Ureter (tissue), 1 donor: ENCODE measurements around the gene SIGLEC8. TPM values are rescaled to one million over a fixed set of nuclear protein-coding genes. Genes with fewer than 3 reads are reported as not detected.
"Not testable (repeated sequence)": the region's sequence is repeated elsewhere in the genome, so short reads cannot be mapped to it uniquely, and the experiment has no call there.

Experiments used
- DNase-seq: peaks from one replicate; pipeline ENCODE4 v3.0.0-alpha.2; 2020; ENCODE audit warnings: low spot score
- total RNA-seq: library from RNA; stranded (reverse); gene quantifications from one replicate; pipeline ENCODE4 v1.2.4, GENCODE V29; 2023
- donor health status: DM: yes; HTN: yes; CAD: no.

SIGLEC8 gene
- total RNA-seq, 1 donor from 2014 or later = 6.3 TPM

DNA sequence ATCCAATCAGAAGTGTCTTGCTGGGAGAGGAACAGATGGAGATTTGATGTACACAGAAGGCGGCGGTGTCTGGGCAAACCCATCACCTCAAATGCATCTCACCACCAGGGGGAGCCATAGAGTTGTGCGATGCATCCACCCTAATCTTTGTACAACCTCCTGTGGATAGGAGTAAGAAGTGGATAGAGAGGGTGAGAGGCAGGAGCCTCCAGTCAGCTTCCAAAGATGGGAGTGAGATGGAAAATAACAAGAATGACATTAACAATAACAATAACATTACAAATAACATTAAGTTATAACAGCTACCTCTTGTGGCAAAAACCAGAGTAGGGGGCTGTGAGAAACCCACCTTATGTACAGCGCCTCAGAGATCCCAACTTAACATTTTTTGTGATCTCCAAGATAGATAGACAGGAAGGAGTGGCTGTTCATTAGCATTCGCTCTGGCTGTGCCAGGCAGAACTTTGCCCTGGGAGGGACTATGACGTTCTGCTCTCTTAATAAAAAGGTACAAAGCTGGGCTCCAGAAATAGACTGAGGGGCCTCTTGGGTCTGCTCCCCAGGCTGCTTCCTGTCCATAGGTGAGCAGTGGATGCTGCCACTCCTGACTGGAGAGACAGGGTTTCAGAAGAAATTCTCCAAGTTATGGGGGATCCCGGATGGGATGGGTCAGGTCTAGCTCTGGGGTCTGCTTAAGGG is 14.9 kb upstream of the SIGLEC8 start:
- DNase-seq = peak; percentile 84

DNA sequence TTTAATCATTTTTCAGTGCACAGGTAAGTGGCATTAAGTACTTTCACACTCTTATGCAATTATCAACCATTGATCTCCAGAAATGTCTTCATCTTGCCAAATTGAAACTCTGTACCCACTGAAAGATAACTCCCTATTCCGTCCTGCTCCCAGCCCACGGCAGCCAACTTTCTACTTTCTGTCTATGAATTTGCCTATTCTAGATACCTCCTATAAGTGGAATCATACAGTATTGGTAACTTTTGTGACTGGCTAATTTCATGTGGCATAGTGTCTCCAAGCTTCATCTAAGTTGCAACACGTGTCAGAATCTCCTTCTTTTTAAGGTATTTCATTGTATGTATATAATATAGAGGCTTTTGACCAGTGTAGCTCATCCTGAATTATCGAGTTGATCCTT is 14.4 kb upstream of the SIGLEC8 start:
- no peak for DNase-seq

DNA sequence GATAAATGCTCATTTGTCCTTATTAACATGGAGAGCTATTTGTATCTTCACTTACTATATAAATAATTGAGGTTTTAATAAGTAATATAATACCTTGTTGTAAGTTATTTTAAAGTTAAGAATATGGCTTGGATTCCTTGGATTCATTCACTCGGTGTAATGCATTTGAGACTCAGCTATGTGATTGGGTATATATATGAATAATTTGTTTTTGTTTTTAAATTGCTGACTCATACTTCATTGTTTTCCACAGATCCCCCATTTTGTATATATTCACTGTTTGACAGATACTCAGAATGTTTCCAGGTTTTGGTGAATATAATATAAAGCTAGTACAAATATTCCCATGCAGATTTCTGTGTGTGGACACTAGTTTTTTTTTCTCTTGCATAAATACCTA is 13.3 kb upstream of the SIGLEC8 start:
- no peak for DNase-seq

DNA sequence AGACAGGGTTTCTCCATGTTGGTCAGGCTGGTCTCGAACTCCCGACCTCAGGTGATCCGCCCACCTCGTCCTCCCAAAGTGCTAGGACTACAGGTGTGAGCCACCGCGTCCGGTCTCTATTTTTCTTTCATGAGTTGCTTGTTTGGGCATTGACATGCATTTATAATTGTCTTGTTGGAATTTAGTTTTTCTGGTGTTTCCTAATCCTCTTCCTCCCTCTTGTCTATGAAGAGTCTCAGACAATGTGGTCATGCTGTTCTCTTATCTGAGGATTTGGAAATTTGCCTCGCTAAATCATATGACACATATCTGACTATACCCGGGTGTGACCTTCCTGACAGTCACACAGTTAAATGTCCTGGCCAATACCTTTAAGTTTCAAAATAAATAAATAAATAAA is 12.7 kb upstream of the SIGLEC8 start:
- no peak for DNase-seq

DNA sequence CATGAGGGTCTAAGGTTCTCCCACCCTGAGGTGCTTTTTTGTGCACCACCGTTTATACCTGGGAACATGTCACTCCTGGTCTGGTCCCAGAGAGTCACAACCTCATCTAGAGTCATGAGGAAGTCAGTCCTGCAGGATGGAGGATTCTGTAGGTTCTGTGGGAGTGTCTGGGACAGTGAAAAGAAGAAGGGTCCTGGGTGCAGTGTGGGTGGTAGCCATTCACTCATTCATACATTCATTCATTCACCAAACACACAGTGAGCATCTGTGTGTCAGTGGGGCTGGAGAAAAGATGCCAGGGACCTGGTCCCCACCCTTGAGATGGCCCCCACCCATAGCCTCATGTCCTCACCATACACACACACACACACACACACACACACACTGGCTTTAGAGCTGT is 11.4 kb upstream of the SIGLEC8 start:
- DNase-seq = no peak

DNA sequence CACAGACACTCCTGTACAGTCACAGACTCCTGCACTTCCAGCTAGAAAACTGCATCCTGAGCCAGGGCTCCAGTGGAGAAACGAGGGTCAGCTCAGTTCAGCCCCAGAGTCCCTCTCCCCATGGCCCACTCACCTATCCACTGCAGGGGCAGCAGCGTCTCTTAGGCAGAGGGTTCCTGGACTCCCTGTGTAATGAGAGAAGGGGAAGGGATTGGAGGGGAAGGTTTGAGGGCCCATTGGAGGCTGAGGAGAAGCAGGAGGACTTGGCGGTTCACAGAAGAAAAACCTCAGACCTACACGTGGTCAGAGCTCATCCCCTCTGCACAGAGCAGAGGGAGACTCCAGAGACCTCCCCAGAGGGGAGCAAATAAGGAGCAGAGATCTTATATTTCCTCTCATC is 10.9 kb upstream of the SIGLEC8 start:
- no peak for DNase-seq

DNA sequence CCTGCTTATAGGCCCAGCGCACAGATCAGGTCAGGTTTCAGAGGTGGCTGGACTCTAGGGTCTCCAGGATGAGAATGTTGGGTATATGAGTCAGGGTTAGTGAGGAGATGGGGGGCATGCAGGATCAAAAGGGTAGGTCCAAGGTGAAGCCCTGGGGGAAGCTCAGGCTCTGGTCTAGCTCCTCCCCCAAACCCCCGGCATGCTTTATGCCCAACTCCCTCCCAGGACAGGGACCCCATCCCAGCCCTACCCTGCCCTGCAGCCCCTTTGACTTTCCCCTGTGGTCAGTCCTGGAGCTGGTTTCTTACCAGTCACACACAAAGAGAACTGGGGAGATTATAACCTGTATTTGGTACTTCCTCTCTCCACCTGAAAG is 10.3 kb upstream of the SIGLEC8 start:
- no peak for DNase-seq

DNA sequence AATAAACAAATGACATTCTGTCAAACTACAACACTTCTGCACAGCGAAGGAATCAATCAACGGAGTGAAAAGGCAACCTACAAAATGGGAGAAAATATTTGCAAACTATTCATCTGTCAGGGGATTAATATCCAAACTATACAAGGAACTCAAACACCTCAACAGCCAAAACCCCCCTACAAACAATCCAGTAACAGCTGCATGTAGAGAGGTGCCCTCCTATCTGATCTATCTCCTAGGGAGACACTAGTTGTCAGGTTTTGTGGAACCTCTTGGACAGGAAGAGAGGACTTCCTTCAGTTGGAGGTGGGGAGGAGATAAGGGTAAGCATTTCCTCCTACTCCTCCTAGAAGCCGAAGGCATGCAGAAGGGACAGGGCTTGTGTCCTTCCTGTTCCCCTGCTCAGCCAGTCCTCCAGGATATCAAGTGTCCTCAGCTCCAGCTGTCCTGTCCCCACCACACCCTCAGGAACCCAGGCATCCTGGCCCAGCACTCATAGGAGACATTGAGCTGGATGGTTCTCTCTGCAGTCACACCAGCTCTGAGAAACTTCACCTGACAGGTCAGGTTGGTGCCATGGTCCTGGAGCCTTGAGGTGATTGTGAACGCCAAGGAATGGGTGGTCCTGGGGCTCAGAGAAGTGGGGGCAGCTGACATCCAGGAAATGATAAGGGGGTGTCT is 9.8 kb upstream of the SIGLEC8 start:
- DNase-seq = no peak

DNA sequence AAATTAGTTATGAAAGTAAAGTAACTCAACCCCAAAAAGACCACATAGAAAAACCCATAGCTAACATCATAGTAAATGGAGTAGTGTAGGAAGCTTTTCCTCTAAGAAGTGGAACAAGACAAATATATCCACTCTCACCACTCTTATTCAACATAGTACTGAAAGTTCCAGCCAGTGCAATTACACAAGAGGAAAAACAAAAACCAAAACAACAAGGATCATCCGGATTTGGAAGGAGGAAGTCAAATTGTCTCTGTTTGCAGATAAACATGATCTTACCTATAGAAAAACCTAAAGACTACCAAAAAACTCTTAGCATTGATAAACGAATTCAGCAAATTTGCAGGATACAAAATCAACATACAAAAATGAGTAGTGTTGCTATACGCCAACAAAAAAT is 8.5 kb upstream of the SIGLEC8 start:
- no peak for DNase-seq

DNA sequence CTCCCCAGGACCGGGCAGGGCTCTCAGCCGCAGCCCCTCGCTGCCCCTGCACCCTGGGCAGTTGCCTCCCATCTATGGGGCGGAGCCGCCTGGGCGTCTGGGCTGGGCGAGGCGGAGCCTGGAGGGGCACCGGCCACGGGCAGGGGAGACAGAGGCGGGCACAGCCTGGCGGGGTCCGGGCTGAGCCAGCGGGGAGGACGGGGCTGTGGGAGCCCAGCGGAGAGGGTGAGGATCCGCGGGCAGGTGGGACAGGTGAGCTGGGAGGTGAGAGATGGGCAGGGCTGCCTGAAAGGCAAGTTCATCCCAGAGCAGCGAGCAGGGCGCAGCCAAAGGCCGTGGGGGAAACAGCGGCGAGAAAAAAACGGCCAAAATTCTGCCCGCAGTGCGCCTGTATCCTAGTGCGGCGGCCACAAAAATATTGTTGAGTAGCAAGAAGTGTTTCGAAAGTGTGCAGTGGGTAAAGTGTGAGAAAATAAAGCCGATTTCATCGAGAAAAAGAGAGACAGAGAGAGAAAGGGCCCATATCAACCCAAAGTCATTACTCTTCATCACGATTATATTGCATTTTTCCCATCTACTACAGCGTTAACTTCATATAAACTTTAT is 5.8 kb upstream of the SIGLEC8 start:
- DNase-seq = not testable (repeated sequence)

DNA sequence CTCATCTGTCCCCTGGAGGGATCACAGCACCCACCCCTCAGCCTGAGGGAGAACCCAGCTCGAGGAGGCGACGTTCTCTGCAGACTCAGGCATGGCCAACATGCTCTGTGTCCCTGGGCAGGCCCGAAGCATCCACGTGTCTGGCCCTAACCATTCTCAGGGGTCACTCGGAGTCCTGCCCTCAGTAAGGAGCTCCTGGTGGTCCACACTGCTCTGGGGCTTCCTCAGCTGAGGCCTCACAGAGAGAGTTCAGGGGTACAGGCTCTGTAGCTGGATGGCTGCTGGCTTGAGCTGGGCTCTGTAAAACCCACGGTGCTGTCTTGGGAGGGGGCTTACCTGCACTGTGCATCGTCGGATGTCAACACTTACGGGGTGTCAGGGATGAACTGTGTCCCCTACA is 4.4 kb upstream of the SIGLEC8 start:
- no peak for DNase-seq

DNA sequence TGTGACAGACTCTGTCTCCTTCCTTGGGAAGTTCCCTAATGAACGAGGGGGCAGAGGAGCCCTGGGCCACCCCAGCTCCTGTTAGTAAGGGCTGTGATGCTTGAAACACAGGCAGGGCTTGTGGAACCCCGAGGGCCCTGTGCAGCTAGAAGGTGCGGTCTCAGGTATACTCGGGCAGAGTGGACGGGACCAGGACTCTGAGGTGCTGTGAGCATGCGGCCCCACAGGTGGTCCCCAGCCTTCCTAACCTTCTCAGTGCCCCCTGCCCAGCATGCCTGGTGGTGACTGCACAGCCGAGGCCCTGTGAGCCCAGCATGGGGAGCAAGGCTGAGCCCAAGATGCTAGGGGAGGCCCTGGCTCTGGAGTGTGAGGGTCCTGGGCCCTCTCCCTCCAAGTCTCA is 4.0 kb upstream of the SIGLEC8 start:
- no peak for DNase-seq

DNA sequence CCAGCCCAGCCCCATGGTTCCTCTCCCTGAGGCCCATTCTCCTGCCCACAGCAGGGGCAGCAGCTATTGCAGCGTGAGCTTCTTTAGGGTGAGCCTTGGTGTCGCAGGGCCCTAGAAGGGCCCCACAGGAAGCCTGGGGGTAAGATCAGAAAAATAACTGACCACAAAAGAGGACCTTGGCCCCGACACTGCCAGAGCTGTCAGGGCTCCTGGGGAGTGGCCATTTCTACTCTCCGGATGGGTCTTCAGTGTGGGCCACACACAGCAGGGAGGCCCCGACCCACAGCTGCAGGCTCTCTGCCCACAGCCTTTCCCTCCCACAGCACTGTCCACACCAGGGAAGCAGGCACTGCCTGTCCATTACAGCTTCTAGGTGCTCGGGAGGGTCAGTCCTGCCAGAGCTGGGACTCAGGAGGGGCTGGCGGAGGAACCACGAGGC is 3.5 kb upstream of the SIGLEC8 start:
- no peak for DNase-seq

DNA sequence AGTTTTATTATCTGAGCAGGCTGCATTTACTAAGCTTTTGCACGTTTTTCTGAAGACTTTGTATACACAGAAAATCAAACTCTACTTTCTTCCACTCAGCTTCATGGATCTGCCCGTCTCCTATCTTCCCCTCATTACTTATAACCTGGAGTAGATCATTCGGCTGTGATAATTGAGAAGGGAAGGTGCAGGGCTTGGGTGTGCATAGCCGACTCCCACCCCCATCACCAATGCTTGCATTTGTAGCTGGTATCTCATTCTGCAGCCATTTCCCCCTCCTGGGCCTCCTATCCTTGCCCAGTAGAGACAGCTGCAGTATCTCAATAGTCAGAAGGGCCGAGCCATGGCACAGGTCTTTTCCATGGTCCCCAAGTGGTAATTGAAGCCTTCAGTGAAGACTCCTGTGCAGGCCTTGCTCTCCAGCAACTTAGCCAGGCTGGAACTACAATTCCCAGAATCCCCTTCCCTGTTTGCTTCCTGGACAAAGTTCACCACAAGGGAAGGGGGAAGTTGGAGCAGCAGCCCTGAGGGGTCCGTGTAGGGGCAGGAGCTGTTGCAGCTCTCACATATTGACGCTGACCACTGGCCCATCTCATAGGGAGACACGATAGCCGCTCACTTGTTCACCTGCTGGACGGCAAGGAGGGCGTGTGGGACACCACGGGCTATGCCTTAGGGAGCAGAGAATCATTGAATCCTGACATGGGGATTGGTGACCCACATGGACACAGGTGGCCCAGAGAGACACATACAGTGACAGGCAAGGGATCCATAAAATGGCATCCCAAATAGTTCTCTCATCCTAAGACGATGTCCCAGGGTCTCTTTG is 2.1 kb upstream of the SIGLEC8 start:
- DNase-seq = peak; percentile 38

DNA sequence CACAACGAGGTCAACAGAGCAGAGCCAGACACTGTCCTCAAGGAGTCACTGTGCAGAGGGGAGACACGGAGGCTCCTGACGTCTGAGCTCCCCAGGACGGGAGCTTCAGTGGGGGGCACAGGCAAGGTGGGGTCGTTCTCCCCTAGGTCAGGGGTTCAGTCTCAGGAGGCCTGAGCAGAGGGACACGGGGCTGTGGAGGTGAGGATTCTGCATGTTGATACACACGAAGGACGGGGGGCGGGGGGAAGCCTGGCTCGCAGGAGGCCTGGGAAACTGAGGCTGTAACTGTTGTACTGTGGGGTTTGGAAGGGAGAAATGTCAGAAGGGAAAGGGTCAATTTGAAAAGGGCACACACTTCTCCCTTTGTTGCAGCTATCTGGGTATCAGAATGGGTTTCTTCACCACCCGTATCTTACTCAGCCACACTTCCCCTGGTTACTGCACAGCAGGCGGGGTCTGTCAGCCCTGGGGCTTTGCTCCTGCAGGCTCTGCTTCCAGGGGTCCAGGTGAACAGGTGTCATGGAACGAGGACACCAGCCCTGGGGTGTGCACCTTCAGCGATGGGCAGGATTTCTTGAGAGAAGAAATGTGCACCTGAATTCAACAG is 748 bp upstream of the SIGLEC8 start:
- no peak for DNase-seq

DNA sequence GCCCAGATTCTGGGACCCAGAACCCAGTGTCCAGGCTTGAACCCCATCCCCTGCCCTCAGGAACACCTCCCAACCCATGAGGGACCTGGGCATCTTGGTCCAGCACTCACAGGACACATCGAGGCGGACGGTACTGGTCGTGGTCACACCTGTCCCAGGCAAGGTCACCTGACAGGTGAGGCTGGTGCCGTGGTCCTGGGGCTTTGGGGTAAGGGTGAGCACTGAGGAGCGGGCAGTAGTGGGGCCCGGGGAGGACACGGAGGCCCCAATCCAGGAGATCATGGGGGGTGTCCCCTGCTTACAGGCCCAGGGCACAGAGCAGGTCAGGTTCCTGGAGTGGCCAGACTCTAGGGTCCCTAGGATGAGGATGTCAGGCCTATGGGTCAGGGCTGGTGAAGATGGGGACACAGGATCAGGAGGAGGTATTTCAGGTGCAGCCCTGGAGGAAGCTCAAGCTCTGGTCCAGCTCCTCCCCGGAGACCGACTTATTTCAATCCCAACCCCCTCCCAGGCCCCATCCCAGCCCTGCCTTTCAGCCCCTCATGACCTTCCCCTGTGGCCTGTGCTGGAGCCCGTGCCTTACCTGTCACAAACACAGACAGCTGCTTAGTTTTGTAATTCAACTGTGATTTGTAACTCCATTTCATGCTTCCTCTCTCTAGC is 772 bp downstream of the SIGLEC8 start:
- no peak for DNase-seq

DNA sequence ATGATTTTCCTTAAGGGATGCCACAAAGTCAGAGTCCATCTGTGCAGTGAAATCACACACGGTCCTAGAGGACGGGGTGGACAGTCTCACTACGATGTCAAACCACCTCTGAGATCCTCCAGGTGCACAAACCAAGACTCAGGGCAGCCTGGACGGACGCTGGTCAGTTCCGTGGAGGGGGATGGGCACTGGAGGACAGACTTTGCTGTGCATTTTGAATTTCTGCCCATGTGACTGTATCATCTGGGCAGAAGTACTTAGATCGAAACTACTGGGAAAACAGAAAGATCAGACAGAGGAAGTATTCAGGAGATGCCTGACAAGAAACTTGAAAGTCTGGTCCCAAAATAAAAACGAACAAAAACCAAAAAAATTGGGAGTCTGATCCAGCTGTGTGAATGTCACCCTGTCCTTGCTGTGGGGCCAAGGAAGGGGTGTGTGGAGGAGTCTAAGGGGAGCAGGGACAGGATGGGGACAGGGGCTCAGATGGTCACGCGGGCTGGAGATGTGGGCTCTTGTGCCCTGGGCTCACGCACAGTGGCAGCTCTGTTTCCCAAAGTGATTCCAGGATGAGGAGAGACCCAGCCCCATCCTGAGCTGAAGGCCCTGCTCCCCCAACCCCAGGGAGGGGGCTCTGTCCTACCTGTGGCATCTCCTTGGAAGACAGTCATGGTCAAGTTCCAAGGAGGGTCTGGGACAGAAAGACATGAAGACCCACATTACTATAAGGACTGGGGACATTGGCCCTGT is 1.5 kb downstream of the SIGLEC8 start:
- DNase-seq = no peak

DNA sequence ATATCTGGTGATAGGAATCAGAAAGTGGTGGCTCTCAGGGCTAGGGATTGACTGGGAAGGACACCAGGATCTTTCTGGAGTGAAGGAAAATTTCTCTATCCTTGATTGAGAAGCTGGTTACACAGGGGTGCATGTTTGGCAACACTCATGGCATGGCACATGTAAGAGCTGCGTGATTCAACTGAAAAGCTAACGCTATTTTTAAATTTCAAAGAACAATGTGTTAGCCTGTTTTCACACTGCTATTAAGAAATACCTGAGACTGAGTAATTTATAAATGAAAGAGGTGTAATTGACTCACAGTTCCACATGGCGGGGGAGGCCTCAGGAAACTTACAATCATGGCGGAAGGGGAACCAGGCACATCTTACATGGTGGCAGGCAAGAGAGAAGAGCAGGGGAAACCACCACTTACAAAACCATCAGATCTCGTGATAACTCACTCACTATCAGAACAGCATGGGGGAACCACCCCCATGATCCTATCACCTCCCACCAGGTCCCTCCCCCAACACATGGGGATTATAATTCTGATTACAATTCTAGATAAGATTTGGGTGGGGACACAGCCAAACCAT is 7.4 kb downstream of the SIGLEC8 start:
- no peak for DNase-seq

DNA sequence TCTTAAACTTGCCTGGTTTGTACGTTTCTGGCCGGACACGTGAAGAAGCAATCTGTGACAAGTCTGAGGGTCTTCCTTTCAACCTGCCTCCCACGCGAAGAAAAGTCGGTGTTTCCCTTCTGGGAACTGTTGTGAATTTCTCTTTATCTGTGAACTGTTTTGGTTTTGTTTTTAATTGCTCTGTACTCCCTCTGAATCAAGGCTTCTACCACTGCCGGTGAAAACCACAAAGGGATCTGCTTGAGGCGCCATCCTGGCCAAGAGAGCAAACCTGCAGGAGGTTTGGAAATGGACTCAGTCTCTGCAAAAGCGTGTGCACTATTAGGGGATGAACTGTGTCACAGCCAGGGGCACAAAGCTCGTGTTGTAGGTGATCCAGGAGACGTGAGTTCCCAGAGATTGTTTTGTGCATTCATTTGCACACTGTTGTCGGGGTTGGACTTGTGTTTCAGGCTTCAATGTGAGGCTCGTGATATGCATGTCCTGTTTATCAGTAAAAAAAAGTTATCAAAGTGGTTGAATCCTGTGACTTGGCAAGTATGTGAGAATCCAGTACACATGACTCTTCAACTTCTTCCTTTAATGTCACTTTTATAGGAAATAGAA is 9.7 kb downstream of the SIGLEC8 start:
- DNase-seq = no peak

DNA sequence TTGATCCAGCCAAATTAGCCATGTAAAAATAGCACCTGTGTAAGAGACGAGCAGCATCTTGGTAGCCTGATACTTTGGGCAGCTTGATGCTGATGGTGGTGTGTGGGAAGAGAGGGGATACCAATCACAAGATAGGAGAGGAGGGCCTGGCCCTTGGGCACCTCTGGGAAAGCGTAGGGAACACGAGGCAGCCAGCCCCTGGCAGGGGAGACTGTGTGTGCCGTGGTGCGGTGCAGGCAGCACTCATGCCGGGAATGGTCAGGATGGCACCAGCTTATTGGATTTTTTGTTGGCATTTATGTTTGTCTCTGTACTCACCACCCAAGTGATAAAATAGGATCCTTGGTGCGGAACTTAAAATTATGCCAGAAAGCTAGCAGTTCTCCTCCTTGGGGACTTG is 10.2 kb downstream of the SIGLEC8 start:
- DNase-seq = no peak
